Thyroid gland (tissue), 4 donors: ENCODE measurements around the gene B9D1. TPM values are rescaled to one million over a fixed set of nuclear protein-coding genes. Genes with fewer than 3 reads are reported as not detected.

Source experiments
- DNase-seq, 2 donors: peaks; one replicate each; pipeline ENCODE4 v3.0.0-alpha.2; 2019
- H3K27ac ChIP-seq, 3 donors: fragments of 200-600 bp; sonication (generic); 1 replicate in 2 of 3; 2 replicates in 1 of 3; pipeline ENCODE4 v1.5.1; 2016 to 2019; ENCODE audit warnings: mild to moderate bottlenecking in 1 of 3, moderate library complexity in 1 of 3
- H3K27me3 ChIP-seq: fragments of 200-600 bp; sonication (generic); one replicate; pipeline ENCODE4 v1.5.1; 2019
- H3K36me3 ChIP-seq, 2 donors: fragments of 200-600 bp; sonication (generic); one replicate each; pipeline ENCODE4 v1.5.1; 2016 to 2019
- H3K4me1 ChIP-seq, 2 donors: fragments of 200-600 bp; sonication (generic); one replicate each; pipeline ENCODE4 v1.5.1; 2017 to 2019
- H3K4me3 ChIP-seq, 3 donors: fragments of 200-600 bp; sonication (generic); replicated peaks in 1 of 3; 1 replicate in 2 of 3; 2 replicates in 1 of 3; pipeline ENCODE4 v1.5.1; 2016; ENCODE audit warnings: mild to moderate bottlenecking in 1 of 3
- H3K9me3 ChIP-seq: fragments of 200-600 bp; sonication (generic); one replicate; pipeline ENCODE4 v1.5.1; 2017
- CTCF ChIP-seq, 6 experiments: fragments of 200-600 bp in 3 of 6; fragments of 450-650 bp in 3 of 6; sonication (generic) in 3 of 6; IDR thresholded peaks; one replicate each; pipeline ENCODE4 v1.5.1; 2016 to 2019; ENCODE audit warnings: antibody characterized with exemption in 6 of 6, mild to moderate bottlenecking in 2 of 6, inconsistent platforms in 1 of 6, moderate library complexity in 1 of 6
- POLR2A ChIP-seq, 2 donors: fragments of 450-650 bp; IDR thresholded peaks; one replicate each; pipeline ENCODE4 v1.6.1; 2017; ENCODE audit warnings: antibody characterized with exemption in 2 of 2, mild to moderate bottlenecking in 2 of 2, moderate library complexity in 1 of 2
- WGBS, 2 donors: methylation state at CpG; one replicate each; pipeline ENCODE4 v1.1.5; 2017; 5-methylcytosine and 5-hydroxymethylcytosine counted together
- intact Hi-C: fragments of 100-400 bp; cut with DNase I; formaldehyde crosslinking; loops from one replicate; pipeline ENCODE4 v1.15.1; 2023
- total RNA-seq, 4 donors: library from RNA; depleted of rRNA; stranded (reverse); fragments of >200 nt; gene quantifications; one replicate each; pipeline ENCODE4 v1.2.3, GENCODE V29; 2016

B9D1 gene
- total RNA-seq, 4 donors from 2014 or later: 45.0 to 104 (median 90.3) TPM

GRCh38 chr17:19345486-19346350 is 16.8 kb downstream of the B9D1 start:
- Histone ChIP-seq H3K9me3 (no peaks in the 10 kb centered on the region), H3K27ac (peak overlapping the region in 2 of 3 donors; percentile 17 to 45), H3K4me3 (no peak overlapping the region), H3K4me1 (peaks cover 0 to 22% of the 10 kb centered on the region in 2 donors), H3K36me3 (peaks cover 0 to 6% of the 10 kb centered on the region in 2 donors), H3K27me3 (no peaks in the 10 kb centered on the region)
- intact Hi-C loops: no loop called here
- 85% methylated on average over 8 to 10 of the region's 13 CpGs for WGBS, 2 donors
- DNase-seq: no peak
- TF ChIP-seq POLR2A (IDR thresholded peaks at IDR 0.05) (no peak), CTCF (IDR thresholded peaks at IDR 0.05) (no peak)

- Histone ChIP-seq H3K36me3 (peaks cover 0 to 6% of the 10 kb centered on the region in 2 donors), H3K9me3 (no peaks in the 10 kb centered on the region), H3K27me3 (no peaks in the 10 kb centered on the region), H3K4me3 (no peak overlapping the region), H3K4me1 (peaks cover 0 to 22% of the 10 kb centered on the region in 2 donors), H3K27ac (no peak overlapping the region)
- WGBS, 2 donors: 86 to 95% methylated on average over 7 of the region's 7 CpGs
- TF ChIP-seq CTCF (IDR thresholded peaks at IDR 0.05) (no peak), POLR2A (IDR thresholded peaks at IDR 0.05) (no peak)
- no peak for DNase-seq
- intact Hi-C loops: no loop called here
These were observed 17.5 kb downstream of the B9D1 start for GRCh38 chr17:19345067-19345460.

GRCh38 chr17:19344311-19345066 is 18.0 kb downstream of the B9D1 start:
- no peak overlapping the region for H3K27ac ChIP-seq
- TF ChIP-seq CTCF (IDR thresholded peaks at IDR 0.05) (no peak), POLR2A (IDR thresholded peaks at IDR 0.05) (no peak)
- intact Hi-C loops: no loop called here
- peaks cover 0 to 5% of the 10 kb centered on the region in 2 donors for H3K36me3 ChIP-seq
- no peak overlapping the region for H3K4me3 ChIP-seq
- H3K4me1 ChIP-seq: peaks cover 0 to 22% of the 10 kb centered on the region in 2 donors
- whole genome bisulfite sequencing, 2 donors: 89% methylated on average over 23 to 25 of the region's 40 CpGs
- no peak for DNase-seq
- H3K9me3 ChIP-seq: no peaks in the 10 kb centered on the region
- H3K27me3 ChIP-seq: no peaks in the 10 kb centered on the region

- WGBS, 2 donors: 75 to 80% methylated on average over 9 to 11 of the region's 13 CpGs
- Histone ChIP-seq H3K9me3 (no peaks in the 10 kb centered on the region), H3K27me3 (no peaks in the 10 kb centered on the region), H3K4me1 (peaks cover 0 to 22% of the 10 kb centered on the region in 2 donors), H3K36me3 (no peaks in the 10 kb centered on the region), H3K4me3 (no peak overlapping the region), H3K27ac (no peak overlapping the region)
- no peak for DNase-seq
- TF ChIP-seq CTCF (IDR thresholded peaks at IDR 0.05) (no peak), POLR2A (IDR thresholded peaks at IDR 0.05) (no peak)
- intact Hi-C loops: no loop called here
These were observed 18.8 kb downstream of the B9D1 start for GRCh38 chr17:19343671-19344151.
